HepG2 (cell line): Measurements from ENCODE around the gene NCLN. TPM values are rescaled to one million over a fixed set of nuclear protein-coding genes. Genes with fewer than 3 reads are reported as not detected.

ENCODE experiments used
- ATAC-seq: fragments of 200-7000 bp; cut with Tn5 transposase; 3 replicates; pipeline ENCODE4 v1.9.1; 2020; ENCODE audit warnings: mild to moderate bottlenecking, moderate library complexity
- BruUV-seq: library from RNA; stranded (reverse); fragments of 400-500 nt; replicated peaks from 2 replicates; lab custom pipeline; 2021; lab: Mats Ljungman, UMichigan
- CTCF ChIA-PET: fragments of 300-600 bp; formaldehyde crosslinking; extraction: SDS; loops from one replicate; lab custom pipeline; 2021; ENCODE audit warnings: low total read pairs, inconsistent platforms, low intra/inter-chr PET ratio; lab: Yijun Ruan, JAX
- POLR2A ChIA-PET: fragments of 350-600 bp; sonication (Branson Sonifier 250); formaldehyde crosslinking; loops from one replicate; lab custom pipeline; 2020; ENCODE audit warnings: antibody characterized with exemption, inconsistent platforms; lab: Yijun Ruan, JAX
- DNase-seq: peaks from one replicate; pipeline ENCODE4 v3.0.0-alpha.2; 2015; ENCODE audit warnings: low spot score
- FAIRE-seq: peaks from 3 replicates; lab custom pipeline; 2011; peaks lifted over from hg19 to GRCh38; lab: Jason Lieb, UNC
- H2AFZ ChIP-seq: one replicate; pipeline ENCODE4 v1.6.1; 2011; ENCODE audit warnings: low read length, inconsistent platforms
- H3K27ac ChIP-seq: fragments of 300-600 bp; 3 replicates; pipeline ENCODE4 v1.8.0; 2011; ENCODE audit warnings: mixed run types, mild to moderate bottlenecking, mixed read lengths, low read length, inconsistent platforms; ENCODE audit not compliant: insufficient read depth; ENCODE audit errors: extremely low read length
- H3K27me3 ChIP-seq, 2 experiments: fragments of 200-600 bp in 1 of 2; 2 replicates in 1 of 2; 3 replicates in 1 of 2; pipeline versions ENCODE4 v1.6.0 to v1.8.0; 2011; ENCODE audit warnings: low read length in 2 of 2, mild to moderate bottlenecking in 2 of 2, moderate library complexity in 2 of 2, inconsistent platforms in 1 of 2; ENCODE audit not compliant: insufficient read depth in 2 of 2, control insufficient read depth in 1 of 2
- H3K36me3 ChIP-seq, 2 experiments: fragments of 200-600 bp in 1 of 2; replicated peaks in 1 of 2; 2 replicates in 1 of 2; 3 replicates in 1 of 2; pipeline versions ENCODE4 v1.5.1 to v1.8.0; 2011; ENCODE audit warnings: low read length in 2 of 2, inconsistent platforms in 1 of 2; ENCODE audit not compliant: insufficient read depth in 2 of 2, control insufficient read depth in 1 of 2
- H3K4me1 ChIP-seq: 2 replicates; pipeline ENCODE4 v1.5.1; 2012; ENCODE audit warnings: low read length, inconsistent platforms; ENCODE audit not compliant: insufficient read depth
- H3K4me2 ChIP-seq: 2 replicates; pipeline ENCODE4 v1.6.0; 2011; ENCODE audit warnings: low read depth, low read length, inconsistent platforms
- H3K4me3 ChIP-seq, 3 experiments: fragments of 200-600 bp in 1 of 3; sonication (generic), shearing (Covaris generic) in 1 of 3; replicated peaks in 1 of 3; 2 replicates each; pipeline ENCODE4 v1.5.1; 2011 to 2016; ENCODE audit warnings: low read length in 3 of 3, inconsistent platforms in 2 of 3, low read depth in 2 of 3, mild to moderate bottlenecking in 2 of 3, control low read depth in 1 of 3, mixed read lengths in 1 of 3; ENCODE audit not compliant: insufficient read depth in 1 of 3
- H3K79me2 ChIP-seq: one replicate; pipeline ENCODE4 v1.6.1; 2011; ENCODE audit warnings: low read length, inconsistent platforms; ENCODE audit not compliant: insufficient read depth
- H3K9ac ChIP-seq: 2 replicates; pipeline ENCODE4 v1.6.0; 2011; ENCODE audit warnings: mild to moderate bottlenecking, low read depth, low read length, inconsistent platforms; ENCODE audit not compliant: insufficient read depth
- H3K9me3 ChIP-seq: 2 replicates; pipeline ENCODE4 v1.5.1; 2012; ENCODE audit warnings: mild to moderate bottlenecking, low read length
- H4K20me1 ChIP-seq: 2 replicates; pipeline ENCODE4 v1.6.0; 2011; ENCODE audit warnings: inconsistent platforms, mild to moderate bottlenecking, low read length, moderate library complexity; ENCODE audit not compliant: insufficient read depth
- HNRNPUL1 ChIP-seq: fragments of 200-400 bp; formaldehyde crosslinking; IDR thresholded peaks from 2 replicates; pipeline ENCODE4 v1.6.1; 2017; ENCODE audit warnings: low read depth, mild to moderate bottlenecking, low read length, moderate library complexity
- HOMEZ ChIP-seq: IDR thresholded peaks from 2 replicates; pipeline ENCODE4 v1.6.1; 2016; ENCODE audit warnings: low read depth
- ISX ChIP-seq: sonication (generic); formaldehyde crosslinking; conservative IDR thresholded peaks from 2 replicates; pipeline ENCODE4 v1.5.0; 2020; ENCODE audit warnings: missing genetic modification reagents
- LRRFIP1 ChIP-seq: sonication (generic); formaldehyde crosslinking; conservative IDR thresholded peaks from 2 replicates; pipeline ENCODE4 v1.4.0; 2020; ENCODE audit warnings: missing genetic modification reagents
- MAZ ChIP-seq, 2 experiments: sonication (generic) in 1 of 2; formaldehyde crosslinking in 1 of 2; IDR thresholded peaks; 2 replicates each; pipeline versions ENCODE4 v1.5.0 to v1.6.1; 2012 to 2020; ENCODE audit warnings: low read depth in 2 of 2, mild to moderate bottlenecking in 2 of 2, borderline replicate concordance in 1 of 2, improper control_type of control experiment in 1 of 2, low read length in 1 of 2, missing genetic modification reagents in 1 of 2, moderate library complexity in 1 of 2
- NCOR1 ChIP-seq: fragments of 200-600 bp; sonication (generic); IDR thresholded peaks from 2 replicates; pipeline ENCODE4 v1.7.0; 2017; ENCODE audit warnings: antibody characterized with exemption, low read length, borderline replicate concordance
- ZMYM3 ChIP-seq: sonication (generic); formaldehyde crosslinking; IDR thresholded peaks from 2 replicates; pipeline ENCODE4 v1.5.1; 2020; ENCODE audit warnings: mild to moderate bottlenecking, missing genetic modification reagents
- ZNF619 ChIP-seq: sonication (generic); formaldehyde crosslinking; IDR thresholded peaks from 2 replicates; pipeline ENCODE4 v1.4.0; 2020; ENCODE audit warnings: mild to moderate bottlenecking, missing genetic modification reagents
- WGBS: methylation state at CpG from one replicate; pipeline ENCODE4 v1.1.6; 2017; ENCODE audit warnings: low lambda C conversion rate; 5-methylcytosine and 5-hydroxymethylcytosine counted together
- in situ Hi-C: cut with HindIII; loops from 2 replicates; pipeline ENCODE4 v1.10.0; 2017; ENCODE audit warnings: low pct_unique_long_range_greater_than_20kb; ENCODE audit not compliant: extremely low pct_ligation_motif_present
- intact Hi-C: fragments of 100-400 bp; cut with micrococcal nuclease; formaldehyde crosslinking; loops from one replicate; pipeline ENCODE4 v1.10.0; 2022; ENCODE audit not compliant: unreplicated experiment
- polyA plus RNA-seq, 8 experiments: library from polyadenylated mRNA; depleted of rRNA in 3 of 8; stranded (reverse) in 7 of 8; unstranded in 1 of 8; fragments of >200 nt; fragmentation: Illumina TruSeq in 4 of 8; extraction: Trizol in 4 of 8; gene quantifications; 2 replicates each; pipeline versions ENCODE4 v1.2.1 to v1.2.3, GENCODE V29; 2011 to 2016; ENCODE audit warnings: low read depth in 4 of 8, missing spikeins in 1 of 8, mixed read lengths in 1 of 8; ENCODE audit not compliant: insufficient read depth in 1 of 8
- total RNA-seq, 5 experiments: library from RNA; depleted of rRNA; stranded (reverse); fragments of >200 nt; fragmentation: Illumina TruSeq; extraction: Trizol; gene quantifications; 2 replicates each; pipeline ENCODE4 v1.2.3, GENCODE V29; 2016; ENCODE audit warnings: low read depth in 1 of 5
- TF ChIP-seq, protein P1 (sequence below), 2 experiments: fragments of 450-650 bp in 1 of 2; sonication (generic) in 1 of 2; formaldehyde crosslinking; IDR thresholded peaks; 2 replicates each; pipeline versions ENCODE4 v1.5.0 to v1.8.0; 2020 to 2022; ENCODE audit warnings: mild to moderate bottlenecking in 1 of 2, missing genetic modification reagents in 1 of 2

NCLN gene
- total and polyA plus RNA-seq, 2 of the 13 experiments (the other 11 are each of a cell fraction or from before 2014, with no cell fraction given) = 42.6 to 56.0 TPM

DNA sequence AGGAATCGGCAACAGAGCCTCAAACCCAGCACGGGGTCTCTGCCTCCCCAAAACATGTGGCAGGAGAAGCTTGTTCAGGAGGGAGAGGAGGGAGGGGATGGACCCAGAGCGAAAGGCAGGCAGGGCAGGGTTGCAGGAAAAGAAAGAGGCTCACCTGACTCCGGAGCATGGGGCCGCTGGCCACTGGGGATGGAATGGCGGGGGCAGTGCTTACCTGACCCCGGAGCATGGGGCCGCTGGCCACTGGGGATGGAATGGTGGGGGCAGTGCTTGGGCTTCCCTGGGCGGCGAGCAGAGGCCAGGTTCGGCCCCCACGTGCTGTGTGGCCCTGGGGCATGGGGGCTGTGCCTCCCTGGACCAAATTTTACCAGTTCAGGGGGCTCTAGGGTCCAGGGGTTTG is 25.5 kb downstream of the NCLN start (continued):
- TF ChIP-seq HNRNPUL1 (no peak), ISX (CRISPR knock-in tag) (no peak), NCOR1 (no peak), ZNF619 (no peak), LRRFIP1 (CRISPR knock-in tag) (no peak), MAZ (IDR thresholded peaks at IDR 0.05; ENCODE audit: borderline replicate concordance, low read depth, low read length) (no peak), MAZ (CRISPR knock-in tag; IDR thresholded peaks at IDR 0.05; ENCODE audit: low read depth) (no peak)
- TF ChIP-seq, protein P1, sequence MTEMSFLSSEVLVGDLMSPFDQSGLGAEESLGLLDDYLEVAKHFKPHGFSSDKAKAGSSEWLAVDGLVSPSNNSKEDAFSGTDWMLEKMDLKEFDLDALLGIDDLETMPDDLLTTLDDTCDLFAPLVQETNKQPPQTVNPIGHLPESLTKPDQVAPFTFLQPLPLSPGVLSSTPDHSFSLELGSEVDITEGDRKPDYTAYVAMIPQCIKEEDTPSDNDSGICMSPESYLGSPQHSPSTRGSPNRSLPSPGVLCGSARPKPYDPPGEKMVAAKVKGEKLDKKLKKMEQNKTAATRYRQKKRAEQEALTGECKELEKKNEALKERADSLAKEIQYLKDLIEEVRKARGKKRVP (CRISPR knock-in tag; IDR thresholded peaks at IDR 0.05) = no peak
- TF ChIP-seq, all 625 proteins: peak for 0

- Histone ChIP-seq H3K4me3 (no peak overlapping the region), H3K9me3 (no peaks in the 10 kb centered on the region), H3K27me3 (no peaks in the 10 kb centered on the region), H3K27ac (no peak overlapping the region), H3K9ac (no peak overlapping the region), H3K36me3 (no peaks in the 10 kb centered on the region), H2AFZ (no peak overlapping the region), H3K4me2 (no peak overlapping the region), H3K79me2 (no peaks in the 10 kb centered on the region), H4K20me1 (no peaks in the 10 kb centered on the region; the same call in 1 of the 2 replicates), H3K4me1 (peaks cover 12% of the 10 kb centered on the region)
- intact Hi-C loops (no loop called here), in situ Hi-C loops (no loop called here)
- peak; percentile 43; the same call in 1 of the 2 replicates for TF ChIP-seq ZMYM3
- no peak for TF ChIP-seq HOMEZ (CRISPR knock-in tag)
- POLR2A ChIA-PET = no interaction called here
- FAIRE-seq (no peak), DNase-seq (no peak), ATAC-seq (no peak)
- 91% methylated on average over 7 of the region's 7 CpGs for WGBS
- no TSS peak for BruUV-seq
- CTCF ChIA-PET = no interaction called here
Measured at GRCh38 chr19:3213159-3213558, 27.4 kb downstream of the NCLN start.
